ENCODE measurements around the gene ACAT1.
"Not testable (repeated sequence)": the region's sequence is repeated elsewhere in the genome, so short reads cannot be mapped to it uniquely, and the experiment has no call there.

Gene ACAT1

GRCh38 chr11:108121274-108122155 lies at the start of gene ACAT1:
ACAT1 (plus strand) TSS chr11:108121567; CDS start chr11:108121607, 40 bp downstream.
- peak; percentile 91 to 98 (median 91) for DNase-seq (ENCODE audit: low read depth in 3 of 3)

GRCh38 chr11:108084811-108085210 lies 36.6 kb upstream of the ACAT1 start:
- no peak for DNase-seq (ENCODE audit: low read depth in 3 of 3)

- DNase-seq (ENCODE audit: low read depth in 3 of 3): no peak
Measured at GRCh38 chr11:108085672-108086071, 35.7 kb upstream of the ACAT1 start.

GRCh38 chr11:108092134-108092533 lies 29.2 kb upstream of the ACAT1 start:
- DNase-seq (ENCODE audit: low read depth in 3 of 3): no peak

GRCh38 chr11:108093128-108093904 lies 28.1 kb upstream of the ACAT1 start:
- no peak for DNase-seq (ENCODE audit: low read depth in 3 of 3)

- DNase-seq (ENCODE audit: low read depth in 3 of 3): no peak
Measured at GRCh38 chr11:108097179-108097578, 24.2 kb upstream of the ACAT1 start.

- no peak for DNase-seq (ENCODE audit: low read depth in 3 of 3)
Measured at GRCh38 chr11:108101090-108101775, 20.1 kb upstream of the ACAT1 start.

GRCh38 chr11:108111126-108111525 lies 10.2 kb upstream of the ACAT1 start:
- no peak for DNase-seq (ENCODE audit: low read depth in 3 of 3)

GRCh38 chr11:108112057-108112456 lies 9.3 kb upstream of the ACAT1 start:
- no peak for DNase-seq (ENCODE audit: low read depth in 3 of 3)

GRCh38 chr11:108115500-108116140 lies 5.7 kb upstream of the ACAT1 start:
- no peak for DNase-seq (ENCODE audit: low read depth in 3 of 3)

GRCh38 chr11:108117746-108118371 lies 3.5 kb upstream of the ACAT1 start:
- no peak for DNase-seq (ENCODE audit: low read depth in 3 of 3)

- DNase-seq (ENCODE audit: low read depth in 3 of 3): not testable (repeated sequence)
Measured at GRCh38 chr11:108120936-108121273, 462 bp upstream of the ACAT1 start.

GRCh38 chr11:108122166-108122628 lies 830 bp downstream of the ACAT1 start:
- DNase-seq (ENCODE audit: low read depth in 3 of 3): no peak

GRCh38 chr11:108125096-108125495 lies 3.7 kb downstream of the ACAT1 start:
- DNase-seq (ENCODE audit: low read depth in 3 of 3): no peak

GRCh38 chr11:108128772-108129171 lies 7.4 kb downstream of the ACAT1 start:
- DNase-seq (ENCODE audit: low read depth in 3 of 3): no peak

- DNase-seq (ENCODE audit: low read depth in 3 of 3): no peak
Measured at GRCh38 chr11:108131993-108132392, 10.6 kb downstream of the ACAT1 start.

- not testable (repeated sequence) for DNase-seq (ENCODE audit: low read depth in 3 of 3)
Measured at GRCh38 chr11:108132993-108133538, 11.7 kb downstream of the ACAT1 start.

- no peak for DNase-seq (ENCODE audit: low read depth in 3 of 3)
Measured at GRCh38 chr11:108135845-108136544, 14.6 kb downstream of the ACAT1 start.

GRCh38 chr11:108137212-108137611 lies 15.8 kb downstream of the ACAT1 start:
- no peak for DNase-seq (ENCODE audit: low read depth in 3 of 3)

- DNase-seq (ENCODE audit: low read depth in 3 of 3): no peak
Measured at GRCh38 chr11:108142304-108142703, 20.9 kb downstream of the ACAT1 start.
